AG09309 (cell line): Measurements from ENCODE around the gene OR7G1.
"Not testable (repeated sequence)": the region's sequence is repeated elsewhere in the genome, so short reads cannot be mapped to it uniquely, and the experiment has no call there.

Source experiments
- DNase-seq: peaks from one replicate; pipeline ENCODE4 v3.0.0-alpha.2; 2010; ENCODE audit warnings: low read depth
- H3K4me3 ChIP-seq: 2 replicates; pipeline ENCODE4 v1.5.1; 2011; ENCODE audit warnings: mild to moderate bottlenecking, low read depth, low read length, moderate library complexity; ENCODE audit not compliant: control insufficient read depth
- TF ChIP-seq, protein P1 (sequence below): IDR thresholded peaks from 2 replicates; pipeline ENCODE4 v1.5.1; 2011; ENCODE audit warnings: mild to moderate bottlenecking, low read depth, low read length, inconsistent platforms; ENCODE audit not compliant: insufficient read depth, control insufficient read depth; ENCODE audit errors: missing control alignments

Gene OR7G1

DNA sequence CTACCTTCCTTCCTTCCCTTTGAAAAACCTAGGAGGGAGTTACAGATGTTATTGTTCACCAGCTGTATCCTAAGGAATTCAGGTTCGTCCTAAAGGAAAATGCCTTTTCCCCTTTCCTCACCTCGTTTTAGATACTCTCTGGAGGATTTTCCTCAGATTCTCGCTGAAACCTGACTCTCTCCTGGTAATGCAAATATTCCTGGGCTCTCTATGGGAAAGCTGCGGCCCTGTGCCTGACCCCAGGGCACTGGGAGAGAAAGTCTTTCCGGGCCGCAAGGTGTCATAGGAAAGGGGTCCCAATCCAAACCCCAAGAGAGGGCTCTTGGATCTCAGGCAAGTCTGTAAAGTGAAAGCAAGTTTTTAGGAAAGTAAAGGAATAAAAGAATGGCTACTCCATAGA, 41.8 kb downstream of the OR7G1 start:
- TF ChIP-seq, protein P1, sequence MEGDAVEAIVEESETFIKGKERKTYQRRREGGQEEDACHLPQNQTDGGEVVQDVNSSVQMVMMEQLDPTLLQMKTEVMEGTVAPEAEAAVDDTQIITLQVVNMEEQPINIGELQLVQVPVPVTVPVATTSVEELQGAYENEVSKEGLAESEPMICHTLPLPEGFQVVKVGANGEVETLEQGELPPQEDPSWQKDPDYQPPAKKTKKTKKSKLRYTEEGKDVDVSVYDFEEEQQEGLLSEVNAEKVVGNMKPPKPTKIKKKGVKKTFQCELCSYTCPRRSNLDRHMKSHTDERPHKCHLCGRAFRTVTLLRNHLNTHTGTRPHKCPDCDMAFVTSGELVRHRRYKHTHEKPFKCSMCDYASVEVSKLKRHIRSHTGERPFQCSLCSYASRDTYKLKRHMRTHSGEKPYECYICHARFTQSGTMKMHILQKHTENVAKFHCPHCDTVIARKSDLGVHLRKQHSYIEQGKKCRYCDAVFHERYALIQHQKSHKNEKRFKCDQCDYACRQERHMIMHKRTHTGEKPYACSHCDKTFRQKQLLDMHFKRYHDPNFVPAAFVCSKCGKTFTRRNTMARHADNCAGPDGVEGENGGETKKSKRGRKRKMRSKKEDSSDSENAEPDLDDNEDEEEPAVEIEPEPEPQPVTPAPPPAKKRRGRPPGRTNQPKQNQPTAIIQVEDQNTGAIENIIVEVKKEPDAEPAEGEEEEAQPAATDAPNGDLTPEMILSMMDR, result no peak
- H3K4me3 ChIP-seq, result no peak overlapping the region
- no peak for DNase-seq

DNA sequence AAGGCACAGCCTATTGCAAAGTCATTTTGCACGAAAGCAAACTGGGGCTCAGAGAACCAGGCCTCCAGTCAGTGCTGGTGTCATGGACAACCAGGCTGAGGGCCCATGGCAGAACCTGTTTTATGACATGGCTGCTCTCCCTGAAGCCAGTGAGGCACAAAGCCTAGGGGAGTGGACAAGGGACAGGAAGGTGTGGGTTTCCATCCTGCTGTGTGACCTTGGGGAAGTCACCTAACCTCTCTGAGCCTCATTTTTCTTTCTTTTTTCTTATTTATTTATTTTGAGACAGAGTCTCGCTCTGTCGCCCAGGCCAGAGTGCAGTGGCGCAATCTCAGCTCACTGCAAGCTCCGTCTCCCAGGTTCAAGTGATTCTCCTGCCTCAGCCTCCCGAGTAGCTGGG, 43.8 kb downstream of the OR7G1 start:
- not testable (repeated sequence) for DNase-seq, H3K4me3 ChIP-seq

- TF ChIP-seq, protein P1, result no peak
- no peak for DNase-seq
- no peak overlapping the region for H3K4me3 ChIP-seq
These were observed 45.5 kb downstream of the OR7G1 start for GRCh38 chr19:9070066-9070465.

DNA sequence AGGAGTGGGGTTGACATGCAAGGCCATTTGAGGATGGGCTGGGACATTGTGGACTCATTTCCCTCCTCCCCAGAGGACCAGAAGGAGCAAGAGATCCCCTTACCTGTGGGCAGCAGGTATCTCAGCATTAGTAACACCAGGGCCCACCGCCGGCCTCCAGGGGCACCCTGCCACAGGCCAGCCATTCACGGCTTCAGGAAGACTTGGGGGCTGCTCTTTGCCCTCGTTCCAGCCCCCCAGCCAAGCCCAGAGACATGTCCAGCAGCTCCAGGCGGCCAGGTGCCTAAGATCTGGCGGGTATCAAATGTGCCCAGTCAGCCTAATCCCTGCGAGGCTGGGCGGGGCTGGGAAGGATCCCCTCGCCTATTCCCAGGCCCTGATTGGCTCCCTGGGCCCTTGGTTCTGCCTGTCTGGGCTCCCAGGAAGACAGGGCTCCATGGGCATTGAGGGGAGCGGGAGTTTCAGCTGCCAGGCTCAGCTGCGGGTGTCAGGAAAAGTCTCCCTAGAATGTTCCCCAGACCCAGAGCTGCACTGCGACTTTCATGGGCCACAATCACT, 50.0 kb downstream of the OR7G1 start:
- DNase-seq, result no peak
- TF ChIP-seq, protein P1, result no peak
- no peak overlapping the region for H3K4me3 ChIP-seq
